ENCODE results near the gene CHP1. TPM values are rescaled to one million over a fixed set of nuclear protein-coding genes. Genes with fewer than 3 reads are reported as not detected.

CHP1 gene
- total and polyA plus RNA-seq, 2 of the 8 experiments (the other 6 are each of a cell fraction or from before 2014, with no cell fraction given): 45.2 to 89.0 TPM

- TF ChIP-seq USF2 (IDR thresholded peaks at IDR 0.05; ENCODE audit: low read length) (no peak), EP300 (IDR thresholded peaks at IDR 0.05; ENCODE audit: borderline replicate concordance in 1 of 2, low read depth in 2 of 2, low read length in 2 of 2) (no peak)
These were observed 53.5 kb downstream of the CHP1 start (continued) for GRCh38 chr15:41284427-41285177.
